ENCODE data around the gene DUOX1.
A peak's percentile ranks its signal among the peaks of the same experiment; 100 is the strongest.

Gene DUOX1

DNA sequence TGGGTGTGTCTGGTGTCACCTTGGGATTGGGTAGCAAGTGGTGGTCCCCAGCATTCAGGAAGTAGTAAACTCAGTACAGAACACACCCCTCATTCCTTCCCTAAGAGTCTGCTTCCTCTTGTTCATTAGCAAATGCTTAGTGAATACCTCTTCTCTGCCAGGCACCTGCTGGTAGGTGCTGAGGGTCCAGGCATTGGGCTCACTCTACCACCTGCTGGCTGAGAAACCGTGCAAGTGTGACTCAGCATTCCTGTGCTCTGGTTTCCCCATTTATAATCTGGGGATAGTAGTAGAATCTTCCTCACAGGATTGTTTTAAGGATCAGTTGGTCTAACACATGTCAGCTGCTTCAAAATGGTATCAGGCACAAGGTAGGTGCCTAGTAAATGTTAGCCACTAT is 53.2 kb downstream of the DUOX1 start:
- H3K27ac ChIP-seq, result no peak overlapping the region
- TF ChIP-seq, protein P1, sequence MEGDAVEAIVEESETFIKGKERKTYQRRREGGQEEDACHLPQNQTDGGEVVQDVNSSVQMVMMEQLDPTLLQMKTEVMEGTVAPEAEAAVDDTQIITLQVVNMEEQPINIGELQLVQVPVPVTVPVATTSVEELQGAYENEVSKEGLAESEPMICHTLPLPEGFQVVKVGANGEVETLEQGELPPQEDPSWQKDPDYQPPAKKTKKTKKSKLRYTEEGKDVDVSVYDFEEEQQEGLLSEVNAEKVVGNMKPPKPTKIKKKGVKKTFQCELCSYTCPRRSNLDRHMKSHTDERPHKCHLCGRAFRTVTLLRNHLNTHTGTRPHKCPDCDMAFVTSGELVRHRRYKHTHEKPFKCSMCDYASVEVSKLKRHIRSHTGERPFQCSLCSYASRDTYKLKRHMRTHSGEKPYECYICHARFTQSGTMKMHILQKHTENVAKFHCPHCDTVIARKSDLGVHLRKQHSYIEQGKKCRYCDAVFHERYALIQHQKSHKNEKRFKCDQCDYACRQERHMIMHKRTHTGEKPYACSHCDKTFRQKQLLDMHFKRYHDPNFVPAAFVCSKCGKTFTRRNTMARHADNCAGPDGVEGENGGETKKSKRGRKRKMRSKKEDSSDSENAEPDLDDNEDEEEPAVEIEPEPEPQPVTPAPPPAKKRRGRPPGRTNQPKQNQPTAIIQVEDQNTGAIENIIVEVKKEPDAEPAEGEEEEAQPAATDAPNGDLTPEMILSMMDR (IDR thresholded peaks at IDR 0.05), result no peak

DNA sequence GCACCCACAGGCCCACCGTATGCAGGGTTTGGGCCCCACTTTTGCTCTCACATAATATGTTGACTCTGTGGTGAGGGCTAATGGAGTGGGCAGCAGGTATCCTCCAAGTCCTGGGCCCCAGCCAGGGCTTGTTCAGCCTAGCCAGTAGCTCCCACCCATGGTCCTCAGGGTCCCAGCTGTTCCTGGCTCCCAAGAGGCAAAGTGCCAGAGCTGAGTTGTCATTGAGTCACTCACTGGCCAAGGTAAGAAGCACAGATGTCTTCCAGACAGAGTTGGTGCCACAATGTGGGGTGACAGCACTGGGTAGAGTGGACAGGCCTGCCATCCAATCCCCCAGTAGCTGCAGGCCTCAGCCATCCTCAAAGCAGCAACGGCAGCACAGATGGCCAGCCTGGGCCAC is 53.7 kb downstream of the DUOX1 start:
- Histone ChIP-seq H3K27ac (no peak overlapping the region), H3K27me3 (no peaks in the 10 kb centered on the region), H3K36me3 (no peaks in the 10 kb centered on the region), H3K4me1 (peaks cover 0 to 29% (median 19%) of the 10 kb centered on the region in 4 donors), H3K9me3 (no peaks in the 10 kb centered on the region), H3K4me3 (no peak overlapping the region)
- no peak for DNase-seq
- intact Hi-C loops (cut with DNase I; ENCODE audit: low total_unique reads), result no loop called here
- TF ChIP-seq, protein P1 (IDR thresholded peaks at IDR 0.05), result no peak

More for the DNA sequence above, 53.2 kb downstream of the DUOX1 start:
- Histone ChIP-seq H3K36me3 (peaks cover 0 to 3% (median 0%) of the 10 kb centered on the region in 3 donors), H3K4me3 (no peak overlapping the region), H3K9me3 (no peaks in the 10 kb centered on the region), H3K4me1 (peaks cover 0 to 24% (median 16%) of the 10 kb centered on the region in 4 donors), H3K27me3 (no peaks in the 10 kb centered on the region)
- DNase-seq, result no peak
- intact Hi-C loops (cut with DNase I; ENCODE audit: low total_unique reads), result no loop called here

DNA sequence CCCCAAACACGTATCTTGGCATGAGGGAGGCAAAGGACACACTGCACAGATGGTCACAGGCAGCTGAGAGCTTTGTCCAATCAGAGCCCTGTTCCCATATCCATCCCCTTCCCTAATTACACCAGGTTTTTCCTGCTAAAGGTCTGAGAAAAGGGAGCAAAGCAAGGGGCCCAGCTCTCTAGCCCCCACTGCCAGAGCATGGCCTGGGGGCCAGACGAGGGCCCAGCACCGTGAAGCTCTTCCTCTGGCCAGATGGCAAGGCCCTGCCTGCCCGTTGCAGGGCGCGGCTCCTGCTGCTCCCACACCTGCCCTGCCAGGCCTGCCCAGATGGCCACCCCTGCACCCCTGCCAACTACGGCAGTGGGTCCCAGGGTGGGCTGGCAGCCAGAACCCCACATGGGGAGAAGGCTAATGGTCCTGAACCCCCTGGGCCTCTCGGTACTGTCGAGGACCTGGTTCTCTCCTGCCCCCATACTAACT is 54.8 kb downstream of the DUOX1 start:
- no peak overlapping the region for H3K4me3 ChIP-seq

DNA sequence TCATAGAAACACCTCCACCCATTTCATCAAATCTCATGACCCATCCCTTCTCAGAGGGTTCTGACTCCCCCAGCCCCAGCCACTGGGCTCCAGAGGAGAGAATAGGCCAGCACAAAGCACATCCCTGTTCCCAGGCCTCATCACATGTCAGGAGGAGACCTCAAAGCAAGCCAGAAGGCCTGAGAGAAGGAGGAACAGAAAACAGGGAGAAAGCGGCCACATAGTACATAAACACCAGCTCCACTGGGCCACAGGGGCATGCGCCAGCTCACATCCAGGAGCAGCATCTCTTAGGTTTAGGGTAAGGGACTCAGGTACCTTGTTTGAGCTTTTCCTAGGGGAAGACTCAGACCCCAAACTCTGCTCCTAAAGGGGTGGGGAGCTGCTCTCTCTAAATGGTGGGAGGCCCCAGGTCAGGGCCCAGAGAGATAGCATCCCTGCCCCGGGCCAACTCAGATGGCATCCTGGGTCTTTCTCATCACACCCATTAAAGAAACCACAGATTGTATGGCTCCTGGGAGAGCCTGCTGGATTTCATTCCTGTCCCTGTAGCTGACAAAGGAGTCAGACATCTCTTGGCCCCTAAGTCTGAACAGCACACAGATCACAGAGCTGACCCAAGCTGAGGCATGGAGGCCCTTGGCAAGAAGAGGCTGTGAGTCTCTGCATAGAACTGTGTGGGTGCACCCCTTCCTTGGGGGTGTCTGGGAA is 55.4 kb downstream of the DUOX1 start:
- intact Hi-C loops (cut with DNase I; ENCODE audit: low total_unique reads), result no loop called here
- DNase-seq, result no peak
- no peaks in the 10 kb centered on the region for H3K36me3 ChIP-seq
- peaks cover 0 to 32% (median 24%) of the 10 kb centered on the region in 4 donors for H3K4me1 ChIP-seq
- H3K27ac ChIP-seq, result peak overlapping the region; percentile 91 to 93
- TF ChIP-seq, protein P1 (IDR thresholded peaks at IDR 0.05), result no peak
- no peaks in the 10 kb centered on the region for H3K27me3 ChIP-seq
- no peak overlapping the region for H3K4me3 ChIP-seq
- no peaks in the 10 kb centered on the region for H3K9me3 ChIP-seq

More for the DNA sequence above, 54.8 kb downstream of the DUOX1 start:
- TF ChIP-seq, protein P1 (IDR thresholded peaks at IDR 0.05), result no peak
- Histone ChIP-seq H3K36me3 (no peaks in the 10 kb centered on the region), H3K27ac (no peak overlapping the region), H3K27me3 (no peaks in the 10 kb centered on the region), H3K9me3 (no peaks in the 10 kb centered on the region), H3K4me1 (peaks cover 0 to 32% (median 24%) of the 10 kb centered on the region in 4 donors)
- intact Hi-C loops (cut with DNase I; ENCODE audit: low total_unique reads), result no loop called here
- no peak for DNase-seq

DNA sequence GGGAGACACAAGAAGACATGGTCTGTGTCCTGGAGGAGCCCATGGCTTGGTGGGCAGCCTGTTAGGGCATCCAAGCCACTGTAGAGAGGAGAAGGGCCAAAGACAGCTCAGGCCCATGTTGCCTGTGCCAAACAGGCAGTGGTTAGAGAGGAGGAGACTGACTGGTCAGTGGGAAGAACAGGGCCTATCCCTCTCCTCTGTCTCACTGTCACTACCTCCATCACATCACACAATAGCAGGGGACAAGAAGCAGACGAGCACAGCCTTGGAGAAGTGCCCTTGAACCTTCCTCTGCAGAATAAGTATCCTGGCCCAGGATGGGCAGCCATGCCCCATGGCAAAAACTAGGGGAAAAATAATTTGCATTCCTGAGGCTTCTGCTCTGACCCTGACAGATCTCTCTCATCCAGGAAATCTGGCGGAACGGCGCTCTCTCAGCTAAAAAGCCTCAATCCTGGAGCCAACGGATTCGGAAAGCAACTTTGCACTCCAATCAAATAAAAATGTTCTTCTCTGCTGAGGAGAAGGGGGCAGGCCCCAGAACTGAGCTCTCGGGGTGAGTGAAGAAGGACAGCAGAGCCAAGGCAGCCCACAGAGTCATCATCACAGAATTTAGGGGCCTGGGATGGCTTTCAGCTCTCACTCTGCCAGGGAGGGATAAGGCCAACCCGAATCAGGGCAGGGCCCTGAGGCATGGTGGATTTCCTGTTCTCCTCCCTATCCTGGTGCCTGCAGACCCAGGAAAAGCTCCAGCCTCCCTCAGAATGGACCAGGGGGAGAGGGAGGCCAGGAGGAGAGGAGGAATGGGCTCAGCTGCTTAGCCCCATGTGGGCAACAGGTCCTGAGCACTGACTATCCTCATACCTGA is 56.3 kb downstream of the DUOX1 start:
- Histone ChIP-seq H3K27me3 (no peaks in the 10 kb centered on the region), H3K27ac (peak overlapping the region; percentile 91 to 93), H3K4me3 (peak overlapping the region; percentile 74 to 82), H3K4me1 (peaks cover 0 to 32% (median 24%) of the 10 kb centered on the region in 4 donors), H3K36me3 (no peaks in the 10 kb centered on the region), H3K9me3 (no peaks in the 10 kb centered on the region)
- TF ChIP-seq, protein P1 (IDR thresholded peaks at IDR 0.05), result no peak
- intact Hi-C loops (cut with DNase I; ENCODE audit: low total_unique reads), result no loop called here
- no peak for DNase-seq

Data from tibial artery (tissue), 4 donors.